ENCODE results near the gene NAA20.

Gene NAA20

GRCh38 chr20:20036756-20037155 is 19.6 kb downstream of the NAA20 start:
- H3K27ac ChIP-seq, result no peak overlapping the region
- TF ChIP-seq CTCF (conservative IDR thresholded peaks at IDR 0.05), result no peak

- TF ChIP-seq CTCF (conservative IDR thresholded peaks at IDR 0.05) (no peak), ZFX (IDR thresholded peaks at IDR 0.05) (no peak)
- H3K27ac ChIP-seq, result no peak overlapping the region
Measured at GRCh38 chr20:20037960-20038359, 20.8 kb downstream of the NAA20 start.

- no peak for TF ChIP-seq CTCF (conservative IDR thresholded peaks at IDR 0.05)
- TF ChIP-seq ZFX (IDR thresholded peaks at IDR 0.05), result no peak
- no peak overlapping the region for H3K27ac ChIP-seq
Measured at GRCh38 chr20:20038586-20038985, 21.4 kb downstream of the NAA20 start.

GRCh38 chr20:20039752-20040387 is 22.7 kb downstream of the NAA20 start:
- TF ChIP-seq ZFX (IDR thresholded peaks at IDR 0.05), result no peak
- no peak for TF ChIP-seq CTCF (conservative IDR thresholded peaks at IDR 0.05)
- H3K27ac ChIP-seq, result no peak overlapping the region

- H3K27ac ChIP-seq, result peak overlapping the region; percentile 99
Measured at GRCh38 chr20:20051767-20052073, 34.6 kb downstream of the NAA20 start.

GRCh38 chr20:20052074-20052970 is 35.2 kb downstream of the NAA20 start, which contains the start of the genes CFAP61 and CRNKL1:
CFAP61 (plus strand) TSS chr20:20052532; CDS start chr20:20056654, 4,122 bp downstream.
CRNKL1 (minus strand) TSS chr20:20052466; CDS start chr20:20052342, 124 bp downstream.
- peak within 1 kb of the TSS; percentile 99 for H3K27ac ChIP-seq
- TF ChIP-seq ZFX (IDR thresholded peaks at IDR 0.05), result peak; percentile 48; the same call in 1 of the 2 replicates
- TF ChIP-seq CTCF (conservative IDR thresholded peaks at IDR 0.05), result no peak; the same call in 1 of the 2 replicates

More at GRCh38 chr20:20051767-20052073, 34.6 kb downstream of the NAA20 start:
- TF ChIP-seq ZFX (IDR thresholded peaks at IDR 0.05), result no peak
- TF ChIP-seq CTCF (conservative IDR thresholded peaks at IDR 0.05), result no peak
